Renal cortical epithelial cell (primary cell): ENCODE data around the gene FGF1. TPM values are rescaled to one million over a fixed set of nuclear protein-coding genes. Genes with fewer than 3 reads are reported as not detected.
A peak's percentile ranks its signal among the peaks of the same experiment; 100 is the strongest.

ENCODE experiments used
- DNase-seq: peaks from one replicate; pipeline ENCODE4 v3.0.0-alpha.2; 2011; ENCODE audit warnings: low read depth
- total RNA-seq: library from RNA; depleted of rRNA; stranded (reverse); fragments of >200 nt; gene quantifications from 2 replicates; pipeline ENCODE4 v1.2.3, GENCODE V29; 2014

FGF1 gene
- total RNA-seq, 1 donor from 2014 or later = 0.15 TPM

DNA sequence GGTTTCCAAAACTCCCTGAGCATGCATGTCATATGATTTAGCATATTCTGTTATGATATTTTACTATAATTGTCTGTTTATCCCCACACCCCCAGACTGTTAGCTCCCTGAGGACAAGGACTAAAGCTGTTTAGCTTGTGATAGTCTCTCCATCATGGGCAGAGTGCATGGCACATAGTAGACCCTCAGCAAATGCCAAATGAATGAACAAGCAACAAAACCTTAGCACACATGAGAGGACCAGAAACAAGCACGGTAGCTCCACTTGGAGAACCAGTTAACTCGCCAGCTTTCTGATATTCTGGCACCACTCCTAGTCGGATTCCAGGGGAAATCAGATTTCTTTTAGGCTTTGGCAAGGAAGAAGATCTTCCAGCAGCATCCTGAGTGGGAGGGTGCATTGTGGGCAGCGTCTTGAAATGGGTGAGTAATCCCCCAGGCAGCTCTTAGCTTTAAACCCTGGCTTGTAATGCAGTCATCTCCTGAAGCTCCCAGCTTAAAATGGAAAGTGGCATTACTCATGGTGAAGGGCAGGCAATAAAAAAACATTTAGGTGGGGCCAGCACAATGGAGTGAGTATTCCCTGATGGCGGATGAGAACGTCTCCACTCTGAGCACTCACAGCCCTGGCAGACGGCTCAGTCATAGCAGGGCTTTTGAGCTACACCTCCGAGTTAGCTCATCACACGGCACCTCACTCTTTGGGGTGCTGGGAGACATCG, 41.1 kb downstream of the FGF1 start:
- DNase-seq = peak; percentile 98

DNA sequence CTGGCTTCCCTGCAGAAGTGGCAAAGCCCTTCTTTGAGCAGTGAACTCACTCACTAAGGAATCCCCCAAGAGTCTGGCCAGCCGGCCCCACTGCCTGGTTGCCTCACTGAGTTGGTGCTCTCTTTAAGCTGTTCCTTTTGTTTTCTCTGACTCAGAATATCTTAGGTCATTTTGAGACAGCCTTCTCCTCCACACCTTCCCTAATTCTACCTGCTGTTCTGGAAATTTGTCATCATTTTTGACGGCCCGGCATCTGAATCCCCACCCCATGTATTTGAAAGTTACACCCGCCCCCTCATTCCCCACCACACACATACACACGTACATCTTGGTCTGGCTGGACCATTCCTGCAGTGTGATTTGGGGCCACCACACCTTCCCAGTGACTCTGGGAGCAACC, 41.8 kb downstream of the FGF1 start:
- no peak for DNase-seq

DNA sequence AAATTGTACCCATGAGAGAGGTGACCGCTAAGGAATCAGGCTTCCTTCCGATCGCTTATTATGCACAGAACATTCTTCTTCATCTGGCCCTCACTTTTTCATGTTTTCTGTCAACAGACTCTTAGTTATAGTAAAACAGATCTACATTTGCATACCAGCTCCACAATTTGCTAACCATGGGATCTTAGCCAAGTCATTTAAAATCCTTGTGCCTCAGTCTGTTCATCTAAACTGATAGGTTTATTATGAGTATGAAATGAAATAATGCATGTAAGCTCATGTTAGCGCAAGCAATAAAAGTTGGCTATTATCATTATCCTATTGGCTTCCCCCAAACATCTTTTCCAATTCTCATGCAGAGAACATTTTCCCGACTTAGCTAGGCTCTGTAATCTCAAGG, 42.3 kb downstream of the FGF1 start:
- no peak for DNase-seq

DNA sequence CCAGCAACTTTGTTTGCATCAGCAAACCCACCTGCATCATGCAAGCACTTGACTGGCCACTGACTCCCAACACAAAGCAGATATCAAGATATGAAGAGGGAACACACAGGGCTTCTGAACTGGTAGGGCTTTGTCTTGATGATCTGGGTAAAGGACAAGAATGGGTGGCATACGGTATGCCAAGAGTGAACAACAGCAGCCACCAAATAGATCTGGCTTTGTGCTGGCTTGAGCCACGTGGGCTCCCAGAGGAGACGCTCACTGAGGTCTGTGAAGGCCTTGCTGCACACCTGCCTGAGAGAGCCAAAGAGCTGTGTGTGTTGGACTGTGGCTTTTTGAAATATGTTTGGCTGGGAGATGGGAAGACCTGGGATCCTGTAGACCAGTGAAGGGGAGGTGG, 43.5 kb downstream of the FGF1 start:
- no peak for DNase-seq

DNA sequence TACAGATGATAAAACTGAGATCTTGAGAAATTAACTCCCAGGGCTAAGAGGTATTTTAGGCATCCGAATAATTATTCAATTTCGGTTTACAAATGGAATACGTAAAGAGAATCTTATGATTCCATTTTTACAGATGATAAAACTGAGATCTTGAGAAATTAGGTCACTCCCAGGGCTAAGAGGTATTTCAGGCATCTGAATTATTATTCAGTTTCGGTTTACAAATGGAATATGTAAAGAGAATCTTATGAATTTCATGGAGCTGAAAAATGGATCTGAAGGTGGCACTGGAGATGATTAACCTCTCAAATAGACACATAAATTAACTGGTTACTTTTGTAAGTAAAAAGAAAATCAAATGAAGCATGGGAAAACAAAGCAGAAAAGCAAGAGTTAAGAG, 44.2 kb downstream of the FGF1 start:
- DNase-seq = no peak

DNA sequence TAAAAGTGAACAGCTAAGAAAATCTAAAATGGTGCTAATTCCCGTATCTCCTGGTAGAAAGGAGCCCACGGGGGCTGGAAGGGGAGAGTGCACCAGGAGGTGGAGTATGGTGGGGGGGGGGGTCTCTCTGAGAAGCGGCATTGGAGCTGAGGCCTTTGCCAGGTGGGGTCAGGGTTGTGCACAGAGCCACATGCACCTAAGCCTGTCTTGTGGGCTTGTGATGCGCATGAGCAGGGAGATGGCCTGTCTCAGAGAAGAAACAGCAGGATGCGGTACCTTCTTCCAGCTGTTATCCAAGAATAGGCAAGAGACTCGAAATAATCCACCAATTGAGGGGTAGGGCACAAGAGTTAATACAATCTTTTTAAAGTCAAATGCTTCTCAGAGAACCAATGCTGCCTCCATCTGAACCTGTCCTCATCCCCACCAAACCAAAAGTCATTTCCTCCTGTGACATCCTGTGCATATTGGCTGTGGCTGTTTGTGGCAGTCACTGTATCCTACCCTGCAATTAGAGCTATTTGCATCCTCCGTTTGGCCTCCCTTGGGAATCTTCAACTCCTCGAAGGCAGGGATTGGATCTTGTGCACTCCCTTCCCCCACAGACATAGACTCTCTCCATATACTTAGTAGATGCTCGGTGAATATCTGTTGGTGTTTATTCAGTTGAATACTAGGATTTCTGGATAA, 45.4 kb downstream of the FGF1 start:
- no peak for DNase-seq

DNA sequence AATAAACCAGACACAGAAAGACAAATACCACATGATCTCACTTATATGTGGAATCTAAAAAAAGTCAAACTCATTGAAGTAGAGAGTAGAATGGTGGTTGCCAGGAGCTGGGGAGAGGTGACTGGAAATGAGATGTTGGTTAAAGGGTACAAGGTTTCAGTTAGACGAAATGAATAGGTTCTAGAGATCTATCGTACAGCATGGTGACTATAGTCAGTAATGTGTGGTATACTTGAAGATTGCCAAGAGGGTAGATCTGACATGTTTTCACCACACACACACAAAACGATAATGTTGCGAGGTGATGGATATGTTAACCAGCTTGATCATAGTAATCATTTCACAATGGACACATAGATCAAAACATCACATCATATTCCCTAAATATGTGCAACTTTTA, 46.4 kb downstream of the FGF1 start:
- DNase-seq = no peak

DNA sequence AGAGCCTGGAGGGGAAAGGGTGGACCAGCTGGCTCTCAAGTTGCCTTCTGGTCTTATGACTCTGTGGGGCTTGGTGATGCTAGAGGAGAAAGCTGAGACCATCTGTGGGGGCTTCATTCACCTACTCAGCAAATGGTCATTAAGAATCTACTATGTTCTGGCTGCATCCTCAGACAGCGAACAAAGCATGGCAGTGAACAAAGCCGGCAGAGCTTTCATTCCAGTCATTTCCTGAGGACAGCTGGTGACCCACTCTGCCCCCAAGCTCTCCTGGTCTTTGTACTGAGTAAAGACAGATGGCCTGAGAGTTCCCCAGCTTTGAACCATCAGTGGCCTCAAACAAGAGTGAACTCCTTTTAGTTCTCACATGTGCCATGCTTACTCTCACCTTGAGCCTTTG, 48.0 kb downstream of the FGF1 start:
- no peak for DNase-seq

DNA sequence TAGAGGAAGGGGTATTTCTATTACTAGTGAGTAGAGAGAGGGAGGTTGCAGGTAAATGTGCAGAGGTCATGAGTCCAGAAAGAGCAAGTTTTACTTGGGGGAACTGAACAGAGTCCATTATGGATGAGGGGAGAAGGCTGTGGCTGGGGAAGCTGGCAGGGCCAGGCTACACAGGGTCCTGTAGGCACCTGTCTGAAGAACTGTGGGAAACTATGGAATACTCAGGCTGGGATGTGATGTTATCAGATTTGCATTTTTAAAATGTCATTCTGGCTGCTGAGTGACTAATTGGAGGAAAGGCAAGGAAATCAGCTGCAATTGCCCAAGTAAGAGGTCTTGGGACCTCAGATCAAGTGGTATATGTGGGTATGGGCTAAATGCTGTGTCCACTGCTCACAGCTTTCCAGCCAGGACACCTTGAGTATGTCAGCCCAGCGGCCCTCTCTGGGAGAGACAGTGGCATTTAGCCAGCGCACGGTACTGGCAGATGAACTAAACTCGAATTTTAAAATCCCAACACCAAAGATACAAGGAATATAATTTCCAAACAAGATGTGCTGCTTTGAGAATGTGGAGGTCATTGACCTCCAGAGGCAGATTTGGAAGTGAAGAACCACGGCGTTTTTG, 49.1 kb downstream of the FGF1 start:
- DNase-seq = no peak

DNA sequence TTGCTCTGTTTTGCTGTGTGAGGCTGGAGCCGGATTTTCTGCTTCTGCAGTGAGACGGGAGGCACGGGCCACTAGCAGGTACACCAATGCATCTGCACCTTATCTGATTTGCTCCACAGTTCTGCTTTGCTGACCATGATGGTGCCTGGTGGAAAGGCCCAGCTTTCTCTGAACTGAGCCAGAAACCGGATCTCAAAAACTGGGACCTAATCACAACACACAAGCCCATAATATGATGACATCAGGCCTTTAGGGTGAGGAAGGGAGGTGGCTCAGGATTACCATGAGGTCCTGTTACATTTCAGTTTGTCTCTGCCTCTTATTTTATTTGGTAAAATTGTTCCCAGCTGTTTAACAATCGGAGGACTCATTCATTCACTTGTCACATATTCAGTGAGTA, 49.8 kb downstream of the FGF1 start:
- DNase-seq = no peak

DNA sequence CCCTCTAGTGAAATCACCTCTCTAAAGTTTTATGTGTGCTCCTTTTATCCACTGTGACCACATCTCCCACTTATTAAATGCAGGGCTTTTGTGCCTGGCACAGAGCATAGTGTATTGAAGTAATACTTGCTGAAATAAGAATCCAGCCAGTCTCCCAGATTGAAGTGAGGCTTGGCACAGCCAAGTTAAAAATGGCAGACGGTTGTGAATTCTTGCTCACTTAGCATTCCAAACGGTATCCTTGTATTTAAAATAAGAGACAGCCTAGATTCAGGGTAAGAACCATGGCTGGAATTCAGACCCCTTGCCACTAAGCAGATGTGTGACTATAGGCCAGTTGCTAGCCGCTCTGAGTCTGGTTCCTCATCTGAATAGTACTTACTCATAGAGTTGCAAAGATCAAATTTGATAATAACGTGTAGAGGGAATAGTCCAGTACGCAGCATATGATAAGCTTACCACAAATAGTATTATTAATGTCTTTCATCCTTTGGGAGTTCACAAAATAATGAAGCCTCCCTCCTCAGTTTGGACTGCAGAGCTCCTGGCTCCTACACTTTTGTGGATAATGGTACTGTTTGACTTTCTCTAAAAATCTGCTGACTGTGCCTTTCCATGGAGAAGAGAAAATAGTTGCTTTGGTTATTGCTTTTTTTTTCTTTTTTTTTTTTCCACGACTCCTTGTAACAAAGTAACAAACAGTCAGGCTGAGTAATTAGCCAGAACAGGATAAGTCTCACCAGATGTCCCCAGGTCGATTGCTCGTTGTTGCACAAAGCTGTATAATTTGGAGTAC, 51.5 kb downstream of the FGF1 start:
- no peak for DNase-seq

DNA sequence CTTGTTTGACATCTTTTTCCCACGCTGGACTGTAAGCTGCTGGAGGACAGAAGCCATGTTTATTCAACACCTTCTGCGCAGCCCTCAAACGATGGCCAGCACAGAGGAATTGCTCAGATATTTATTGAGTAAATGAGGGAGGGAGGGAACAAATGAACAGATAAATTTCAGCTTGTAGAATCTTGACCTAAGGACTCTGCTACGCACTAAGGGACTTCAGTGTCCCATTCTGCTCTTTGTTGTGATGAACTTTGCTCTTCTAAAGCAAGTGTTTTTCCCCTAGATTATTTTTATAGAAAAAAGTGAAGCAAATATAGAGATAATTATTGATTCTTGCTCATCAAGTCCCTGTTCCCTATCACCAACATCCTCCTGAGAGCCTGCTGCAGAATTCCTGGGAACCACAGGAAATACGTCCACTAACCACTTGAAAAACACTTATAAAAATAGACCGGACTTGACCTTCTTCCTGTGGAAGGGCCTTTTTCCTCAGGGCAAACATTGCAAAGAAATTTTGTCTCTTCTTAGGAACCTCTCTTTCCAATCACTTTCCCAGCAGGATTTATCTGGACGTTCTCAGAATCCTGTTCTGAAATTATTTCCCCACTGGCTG, 54.9 kb downstream of the FGF1 start:
- no peak for DNase-seq

DNA sequence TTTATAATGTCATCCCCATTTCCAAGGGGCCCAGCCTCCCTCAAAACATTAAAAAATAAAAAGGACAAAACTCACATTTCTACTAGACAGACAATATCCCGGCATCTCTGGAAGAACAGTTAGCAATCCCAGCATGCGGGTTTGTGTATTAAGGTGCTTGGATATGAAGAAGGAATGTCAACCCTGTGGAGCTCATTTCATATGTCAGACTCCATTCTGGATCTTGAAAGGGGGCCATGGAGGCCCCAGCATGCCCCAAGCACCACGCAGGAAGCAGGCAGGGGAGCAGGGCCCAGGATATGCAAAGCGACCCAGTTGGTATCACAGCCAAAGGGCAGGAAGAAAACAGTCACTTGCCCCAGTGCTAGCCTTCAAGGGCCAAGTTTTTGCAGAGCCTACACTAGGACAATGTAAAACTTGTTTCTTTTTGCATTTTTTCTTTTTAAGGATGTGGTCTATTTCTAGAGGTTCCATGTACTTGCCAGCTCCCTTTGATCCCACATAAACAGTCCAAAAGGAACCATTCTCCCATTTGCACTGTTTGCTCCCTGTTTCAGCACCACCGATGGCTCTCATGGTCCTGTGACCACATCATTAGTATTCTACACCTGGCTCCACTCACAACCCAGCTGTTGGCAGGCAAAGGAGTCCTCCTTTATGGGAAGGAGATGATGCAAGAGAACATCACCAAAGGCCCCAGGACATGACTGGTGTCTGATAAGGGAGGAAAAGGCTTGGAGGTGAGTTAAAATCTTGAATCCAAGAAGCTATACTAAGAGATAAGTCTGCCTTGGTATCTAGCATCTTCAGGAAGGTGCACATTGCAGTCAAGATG, 58.3 kb downstream of the FGF1 start:
- no peak for DNase-seq

DNA sequence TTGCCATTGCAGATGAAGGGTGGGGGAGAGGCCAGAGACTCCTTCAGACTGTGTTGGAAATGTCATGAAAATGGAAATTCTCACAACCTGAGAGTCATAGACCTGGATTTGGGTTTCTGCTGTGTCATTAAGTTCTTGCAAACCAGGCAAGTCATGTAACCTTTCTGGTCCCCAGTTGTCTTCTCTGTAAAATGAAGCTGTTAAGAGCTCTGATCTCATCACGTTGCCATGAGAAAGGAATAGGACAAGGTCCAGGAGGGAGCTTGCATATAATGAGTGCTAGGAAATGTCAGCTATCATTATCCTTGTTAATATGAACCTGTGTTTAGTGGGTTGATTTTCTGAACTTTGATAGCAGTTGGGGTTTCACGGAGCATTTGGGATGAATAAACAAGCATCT, 59.1 kb downstream of the FGF1 start:
- DNase-seq = no peak

DNA sequence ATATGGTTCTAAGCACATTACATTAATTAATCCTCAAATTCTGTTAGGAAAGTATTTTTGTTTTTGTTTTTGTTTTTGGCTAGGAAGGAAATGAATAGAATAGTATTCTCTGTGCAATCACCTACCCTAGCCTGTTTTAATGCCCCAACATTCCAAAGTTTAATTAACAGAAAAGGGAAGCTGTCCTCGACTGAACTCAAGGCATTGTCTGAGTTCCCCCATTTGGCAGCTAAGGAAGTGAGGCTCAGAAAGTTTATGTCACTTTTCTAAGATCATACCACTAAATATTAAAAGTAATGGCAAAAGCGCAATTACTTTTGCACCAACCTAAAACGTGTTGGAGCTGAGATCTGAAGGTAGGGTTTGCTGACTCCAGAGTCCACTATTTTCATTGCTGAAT, 59.8 kb downstream of the FGF1 start:
- DNase-seq = no peak

DNA sequence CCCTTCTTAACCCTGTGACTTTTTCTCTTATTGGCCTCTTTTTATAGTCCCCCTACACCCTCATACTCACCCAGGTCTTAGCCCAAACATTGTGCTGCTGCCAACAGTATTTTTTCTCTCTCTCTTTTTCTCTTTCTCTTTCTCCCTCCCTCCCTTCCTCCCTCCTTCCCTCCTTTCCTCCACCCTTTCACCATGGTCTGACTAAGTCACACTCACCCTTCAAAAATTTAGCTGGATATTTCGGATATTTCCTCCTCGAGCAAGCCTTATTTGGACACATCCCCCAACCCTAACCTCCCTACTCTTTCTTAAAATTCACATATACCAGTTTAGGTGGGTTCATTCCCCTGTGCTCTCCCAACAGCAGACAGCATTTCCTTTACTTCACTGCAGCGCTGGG, 64.7 kb downstream of the FGF1 start:
- DNase-seq = peak; percentile 63

DNA sequence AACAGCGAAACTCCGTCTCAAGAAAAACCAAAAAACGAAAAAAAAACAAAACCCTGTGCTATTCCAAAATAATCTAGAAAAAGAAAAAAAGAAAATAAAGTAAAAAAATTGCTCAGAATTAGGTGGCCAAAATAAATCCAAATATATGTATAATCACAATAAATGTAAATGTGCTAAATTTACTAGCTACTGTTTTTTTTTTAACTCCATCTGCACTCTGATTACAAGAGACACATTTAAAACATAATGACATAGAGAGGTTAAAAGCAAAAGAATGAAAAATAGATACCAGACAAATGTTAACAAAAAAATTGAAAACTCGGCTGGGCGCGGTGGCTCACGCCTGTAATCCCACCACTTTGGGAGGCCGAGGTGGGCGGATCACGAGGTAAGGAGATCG, 66.1 kb downstream of the FGF1 start:
- no peak for DNase-seq

DNA sequence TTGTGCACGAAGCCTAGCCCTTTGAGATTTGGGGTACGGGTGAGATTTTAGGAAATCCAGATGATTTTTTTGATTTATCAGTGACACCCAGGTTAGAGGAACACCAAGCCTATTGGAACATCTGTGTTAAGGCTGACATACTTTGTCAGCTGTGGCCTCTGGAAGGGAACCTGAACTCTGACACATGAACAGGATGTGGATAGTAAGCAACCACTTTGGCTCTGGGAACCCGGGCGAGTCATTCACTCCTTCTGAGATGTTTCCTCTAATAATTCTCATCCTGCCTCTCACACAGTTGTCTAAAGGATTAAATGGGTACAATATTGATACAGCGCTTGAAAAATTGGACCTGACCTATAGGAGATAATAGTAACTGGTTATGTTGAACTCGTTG, 67.8 kb downstream of the FGF1 start:
- peak; percentile 69 for DNase-seq

DNA sequence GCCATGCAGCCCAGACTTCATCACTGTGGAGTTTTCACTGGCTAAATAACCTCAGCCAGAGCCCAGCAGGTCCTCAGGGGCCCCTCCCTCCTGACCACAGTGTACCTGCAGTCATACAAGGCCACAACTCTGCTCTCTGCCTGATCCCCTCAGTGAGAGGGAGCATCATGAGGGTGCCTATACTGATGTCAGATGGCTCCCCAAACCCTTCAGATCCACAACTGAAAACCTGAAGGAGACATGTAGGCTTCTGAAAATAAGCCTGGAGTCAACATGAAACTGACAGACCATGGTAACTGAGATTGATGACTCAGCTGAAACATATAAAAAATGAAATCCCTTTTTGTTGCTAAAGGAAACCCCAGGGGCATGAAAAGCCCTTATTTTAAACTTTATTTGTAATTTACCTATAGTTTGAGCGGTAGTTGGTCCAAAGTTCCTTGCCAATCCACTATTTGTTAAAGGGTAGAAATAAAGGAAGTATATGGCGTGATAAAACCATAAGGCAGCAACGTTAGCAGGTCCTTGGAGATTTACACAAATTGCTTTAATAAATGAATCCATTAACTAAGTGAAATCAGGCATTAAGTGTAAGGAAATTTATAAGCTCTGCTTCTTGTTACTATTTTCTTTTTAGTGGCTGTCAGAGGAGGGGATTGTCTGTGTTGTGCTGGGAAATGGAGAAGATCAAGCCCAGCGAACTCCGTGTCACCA, 68.3 kb downstream of the FGF1 start:
- no peak for DNase-seq

DNA sequence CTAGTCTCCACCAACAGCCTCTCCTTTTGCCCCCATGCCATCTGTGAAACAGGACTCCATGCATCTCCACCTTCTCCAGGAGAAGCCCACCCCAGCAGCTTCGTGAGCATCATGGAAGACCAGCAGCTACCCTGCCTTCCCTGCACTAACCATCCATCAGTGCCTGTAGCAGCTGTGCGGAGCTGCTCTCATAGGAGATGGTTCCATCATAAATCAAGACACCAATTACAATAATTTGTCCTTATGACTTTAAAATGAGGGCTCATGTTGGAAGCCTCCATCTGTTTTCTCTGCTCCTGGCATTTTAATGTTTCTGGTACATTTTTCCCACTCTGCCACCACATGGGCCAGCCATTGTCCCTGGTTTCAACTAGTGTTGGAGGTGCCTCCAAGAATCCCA, 69.9 kb downstream of the FGF1 start:
- DNase-seq = no peak

DNA sequence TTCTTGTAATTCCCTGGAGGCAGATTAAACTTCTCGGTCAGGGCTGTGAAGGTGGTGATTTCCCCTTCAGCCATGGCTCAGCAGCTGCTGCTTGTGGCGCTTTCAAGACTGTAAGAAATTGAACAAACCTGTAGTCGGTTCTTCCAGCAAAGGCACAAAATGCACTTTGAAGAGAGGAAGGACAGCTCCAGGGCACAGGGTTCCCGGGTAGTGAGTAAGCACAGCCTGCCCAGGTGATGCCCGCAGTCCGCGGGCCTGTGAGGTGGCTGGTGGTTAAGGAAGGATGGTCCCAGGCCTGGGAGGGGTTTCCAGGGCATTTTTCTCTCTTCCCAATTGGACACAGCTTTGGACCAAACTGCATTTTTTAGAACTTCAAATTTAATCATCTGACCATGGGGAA, 71.8 kb downstream of the FGF1 start:
- no peak for DNase-seq
